BE2C (cell line): ENCODE data around the gene NEGR1.

Experiments used
- DNase-seq: peaks from one replicate; pipeline ENCODE4 v3.0.0-alpha.2; 2020
- H3K27me3 ChIP-seq: fragments of 250-450 bp; sonication (Bioruptor Pico); 2 replicates; pipeline ENCODE4 v1.5.1; 2020; ENCODE audit warnings: mild to moderate bottlenecking
- H3K36me3 ChIP-seq: fragments of 250-450 bp; sonication (Bioruptor Pico); 2 replicates; pipeline ENCODE4 v1.5.1; 2020; ENCODE audit warnings: mild to moderate bottlenecking
- H3K4me1 ChIP-seq: fragments of 250-450 bp; sonication (Bioruptor Pico); 2 replicates; pipeline ENCODE4 v1.5.1; 2020
- H3K4me3 ChIP-seq: 2 replicates; pipeline ENCODE4 v1.5.1; 2011; ENCODE audit warnings: low read depth, low read length
- H3K9me3 ChIP-seq: fragments of 250-450 bp; sonication (Bioruptor Pico); 2 replicates; pipeline ENCODE4 v1.5.1; 2020
- CTCF ChIP-seq: IDR thresholded peaks from 2 replicates; pipeline ENCODE4 v1.5.1; 2012; ENCODE audit warnings: mild to moderate bottlenecking, low read depth, low read length

NEGR1 gene

DNA sequence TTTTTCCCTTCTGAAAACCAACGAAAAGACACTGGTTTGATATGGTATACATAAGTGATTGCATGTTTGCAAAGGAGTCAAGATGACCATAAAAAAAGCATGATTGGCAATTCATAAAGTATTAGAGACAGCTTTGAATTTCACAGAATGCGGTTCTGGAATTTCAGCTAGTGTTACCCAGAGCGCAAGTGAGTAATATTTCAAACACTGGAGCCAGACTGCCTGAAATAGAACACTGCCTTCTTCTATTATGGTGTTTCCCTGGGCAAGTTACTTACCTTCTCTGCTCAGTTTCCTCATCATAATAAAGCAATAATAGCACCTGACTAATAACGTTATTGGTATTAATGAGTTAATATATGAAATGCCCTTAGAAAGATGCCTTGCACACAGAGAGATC is 54.7 kb downstream of the NEGR1 start:
- DNase-seq: no peak
- H3K4me3 ChIP-seq: no peak overlapping the region
- no peak for TF ChIP-seq CTCF
- no peaks in the 10 kb centered on the region for H3K27me3 ChIP-seq
- no peaks in the 10 kb centered on the region for H3K4me1 ChIP-seq
- no peaks in the 10 kb centered on the region for H3K9me3 ChIP-seq
- H3K36me3 ChIP-seq: no peaks in the 10 kb centered on the region

DNA sequence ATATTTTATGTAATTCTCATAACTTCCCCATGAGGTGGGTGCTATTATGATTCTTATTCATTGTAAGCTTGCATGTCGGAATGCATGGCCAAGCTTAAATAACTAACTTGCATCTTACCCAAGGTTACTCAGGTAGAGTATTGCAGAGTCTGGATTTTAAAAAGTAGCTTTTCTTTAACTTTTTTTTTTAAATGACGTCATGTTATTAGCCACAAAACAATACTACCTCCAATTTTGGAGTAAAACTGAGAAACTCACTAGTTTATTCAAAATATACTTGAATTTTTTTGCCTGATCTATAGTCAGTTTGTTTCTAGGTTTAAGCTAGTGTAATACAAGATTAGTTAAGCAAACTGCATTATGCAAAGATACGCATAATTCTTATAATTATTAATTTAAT is 57.8 kb downstream of the NEGR1 start:
- Histone ChIP-seq H3K4me3 (no peak overlapping the region), H3K27me3 (no peaks in the 10 kb centered on the region), H3K9me3 (no peaks in the 10 kb centered on the region), H3K4me1 (no peaks in the 10 kb centered on the region), H3K36me3 (no peaks in the 10 kb centered on the region)
- no peak for TF ChIP-seq CTCF
- DNase-seq: no peak

GRCh38 chr1:72221811-72222210 is 60.5 kb downstream of the NEGR1 start:
- Histone ChIP-seq H3K9me3 (no peaks in the 10 kb centered on the region), H3K36me3 (no peaks in the 10 kb centered on the region), H3K4me3 (no peak overlapping the region), H3K27me3 (no peaks in the 10 kb centered on the region), H3K4me1 (no peaks in the 10 kb centered on the region)
- no peak for DNase-seq
- no peak for TF ChIP-seq CTCF

DNA sequence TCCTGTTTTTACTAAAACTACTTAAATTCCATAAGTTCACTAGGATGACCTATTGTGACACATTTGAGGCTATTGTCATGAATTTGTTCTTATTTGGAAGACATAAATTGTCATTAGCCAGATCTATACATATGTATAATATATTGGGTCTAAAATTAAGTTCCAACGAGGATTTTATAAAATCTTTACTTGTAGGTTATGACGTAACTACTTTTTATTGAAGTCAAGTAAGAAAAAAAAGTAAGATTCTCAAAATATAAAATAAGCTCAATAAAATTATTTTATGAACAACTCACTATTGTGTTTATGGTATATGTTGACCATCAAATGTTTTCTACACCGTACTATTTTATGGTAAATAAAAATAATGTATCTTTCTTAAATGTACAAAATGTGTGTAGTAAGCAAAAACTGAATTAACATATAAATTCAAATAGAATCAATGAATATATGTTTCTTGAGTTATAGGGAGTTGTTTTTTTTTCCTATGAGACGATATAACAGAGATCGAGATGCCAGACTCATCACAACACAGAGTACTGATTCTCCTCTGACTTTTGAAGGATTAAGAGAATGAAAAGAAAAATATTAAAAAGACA is 64.1 kb downstream of the NEGR1 start:
- DNase-seq: no peak
- Histone ChIP-seq H3K4me3 (no peak overlapping the region), H3K27me3 (no peaks in the 10 kb centered on the region), H3K4me1 (no peaks in the 10 kb centered on the region), H3K9me3 (no peaks in the 10 kb centered on the region), H3K36me3 (no peaks in the 10 kb centered on the region)
- no peak for TF ChIP-seq CTCF

- no peaks in the 10 kb centered on the region for H3K9me3 ChIP-seq
- no peak for DNase-seq
- TF ChIP-seq CTCF: no peak
- no peaks in the 10 kb centered on the region for H3K27me3 ChIP-seq
- no peaks in the 10 kb centered on the region for H3K4me1 ChIP-seq
- no peak overlapping the region for H3K4me3 ChIP-seq
- H3K36me3 ChIP-seq: no peaks in the 10 kb centered on the region
Observed at GRCh38 chr1:72207059-72207458, 75.3 kb downstream of the NEGR1 start.

DNA sequence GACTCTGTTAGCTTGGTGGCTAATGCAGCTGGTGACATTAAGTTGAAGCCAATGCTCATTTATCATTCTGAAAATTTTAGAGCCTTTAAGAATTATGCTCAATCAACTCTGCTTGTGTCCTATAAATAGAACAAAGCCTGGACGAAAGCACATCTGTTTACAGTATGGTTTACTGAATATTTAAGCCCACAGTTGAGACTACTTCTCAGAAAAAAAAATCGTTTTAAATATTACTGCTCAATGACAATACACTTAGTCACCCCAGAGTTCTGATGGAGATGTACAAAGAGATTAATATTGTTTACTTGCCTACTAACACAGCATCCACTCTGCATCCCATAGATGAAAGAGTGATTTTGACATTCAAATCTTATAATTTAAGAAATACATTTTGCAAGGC is 79.6 kb downstream of the NEGR1 start:
- TF ChIP-seq CTCF: no peak
- H3K9me3 ChIP-seq: no peaks in the 10 kb centered on the region
- no peaks in the 10 kb centered on the region for H3K27me3 ChIP-seq
- H3K4me1 ChIP-seq: no peaks in the 10 kb centered on the region
- no peak overlapping the region for H3K4me3 ChIP-seq
- H3K36me3 ChIP-seq: no peaks in the 10 kb centered on the region
- no peak for DNase-seq
